NK-92 (cell line): ENCODE measurements around the gene RRAD.
"Not testable (repeated sequence)": the region's sequence is repeated elsewhere in the genome, so short reads cannot be mapped to it uniquely, and the experiment has no call there.

ENCODE experiments used
- DNase-seq: peaks from one replicate; lab custom pipeline; 2025; ENCODE audit not compliant: unreplicated experiment; lab: John Stamatoyannopoulos, UW

Gene RRAD, protein sequence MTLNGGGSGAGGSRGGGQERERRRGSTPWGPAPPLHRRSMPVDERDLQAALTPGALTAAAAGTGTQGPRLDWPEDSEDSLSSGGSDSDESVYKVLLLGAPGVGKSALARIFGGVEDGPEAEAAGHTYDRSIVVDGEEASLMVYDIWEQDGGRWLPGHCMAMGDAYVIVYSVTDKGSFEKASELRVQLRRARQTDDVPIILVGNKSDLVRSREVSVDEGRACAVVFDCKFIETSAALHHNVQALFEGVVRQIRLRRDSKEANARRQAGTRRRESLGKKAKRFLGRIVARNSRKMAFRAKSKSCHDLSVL

DNA sequence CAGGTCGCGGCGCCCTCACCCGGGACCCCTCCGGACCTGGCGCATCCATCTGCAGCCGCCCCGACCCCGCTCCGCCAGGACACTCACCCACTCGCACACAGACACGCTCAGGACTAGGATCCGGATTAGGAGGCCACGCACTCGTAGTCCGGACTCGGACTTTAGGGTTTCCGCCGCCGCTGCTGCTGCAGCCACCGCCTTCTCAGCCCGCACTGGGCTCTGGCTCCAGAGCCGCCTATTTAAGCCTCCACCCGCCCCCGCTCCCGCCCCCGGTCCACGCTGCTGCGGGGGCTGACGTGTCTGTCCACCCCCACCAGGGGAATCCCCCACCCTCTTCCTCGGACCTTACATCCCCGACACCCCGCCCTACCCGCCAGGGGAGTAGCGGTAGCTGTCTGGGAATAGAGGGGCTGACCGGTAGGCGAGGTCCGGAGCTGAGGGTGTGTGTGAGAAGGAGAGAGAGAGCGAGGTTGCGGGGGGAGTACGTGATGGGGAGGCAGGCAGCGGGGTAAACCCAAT is at the start of gene RRAD:
RRAD (minus strand) TSS at position 214 of the 519 bp plus-strand sequence. CDS start 356 bp downstream, outside the sequence.
- DNase-seq, result no peak

DNA sequence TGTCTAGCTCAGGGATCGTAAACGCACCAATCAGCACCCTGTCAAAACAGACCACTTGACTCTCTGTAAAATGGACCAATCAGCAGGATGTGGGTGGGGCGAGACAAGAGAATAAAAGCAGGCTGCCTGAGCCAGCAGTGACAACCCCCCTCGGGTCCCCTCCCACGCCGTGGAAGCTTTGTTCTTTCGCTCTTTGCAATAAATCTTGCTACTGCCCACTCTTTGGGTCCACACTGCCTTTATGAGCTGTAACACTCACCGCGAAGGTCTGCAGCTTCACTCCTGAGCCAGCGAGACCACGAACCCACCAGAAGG is 49.6 kb upstream of the RRAD start:
- not testable (repeated sequence) for DNase-seq

DNA sequence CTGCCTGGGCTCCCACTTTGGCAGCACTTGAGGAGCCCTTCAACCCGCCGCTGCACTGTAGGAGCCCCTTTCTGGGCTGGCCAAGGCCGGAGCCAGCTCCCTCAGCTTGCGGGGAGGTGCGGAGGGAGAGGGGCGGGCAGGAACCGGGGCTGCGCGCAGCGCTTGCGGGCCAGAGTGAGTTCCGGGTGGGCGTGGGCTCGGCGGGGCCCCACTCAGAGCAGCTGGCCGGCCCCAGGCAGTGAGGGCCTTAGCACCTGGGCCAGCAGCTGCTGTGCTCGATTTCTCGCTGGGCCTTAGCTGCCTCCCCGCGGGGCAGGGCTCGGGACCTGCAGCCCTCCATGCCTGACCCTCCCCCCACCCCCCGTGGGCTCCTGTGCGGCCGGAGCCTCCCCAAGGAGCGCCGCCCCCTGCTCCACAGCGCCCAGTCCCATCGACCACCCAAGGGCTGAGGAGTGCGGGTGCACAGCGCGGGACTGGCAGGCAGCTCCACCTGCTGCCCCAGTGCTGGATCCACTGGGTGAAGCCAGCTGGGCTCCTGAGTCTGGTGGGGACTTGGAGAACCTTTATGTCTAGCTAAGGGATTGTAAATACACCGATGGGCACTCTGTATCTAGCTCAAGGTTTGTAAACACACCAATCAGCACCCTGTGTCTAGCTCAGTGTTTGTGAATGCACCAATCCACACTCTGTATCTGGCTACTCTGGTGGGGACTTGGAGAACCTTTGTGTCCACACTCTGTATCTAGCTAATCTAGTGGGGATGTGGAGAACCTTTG is 49.0 kb upstream of the RRAD start:
- DNase-seq, result not testable (repeated sequence)

DNA sequence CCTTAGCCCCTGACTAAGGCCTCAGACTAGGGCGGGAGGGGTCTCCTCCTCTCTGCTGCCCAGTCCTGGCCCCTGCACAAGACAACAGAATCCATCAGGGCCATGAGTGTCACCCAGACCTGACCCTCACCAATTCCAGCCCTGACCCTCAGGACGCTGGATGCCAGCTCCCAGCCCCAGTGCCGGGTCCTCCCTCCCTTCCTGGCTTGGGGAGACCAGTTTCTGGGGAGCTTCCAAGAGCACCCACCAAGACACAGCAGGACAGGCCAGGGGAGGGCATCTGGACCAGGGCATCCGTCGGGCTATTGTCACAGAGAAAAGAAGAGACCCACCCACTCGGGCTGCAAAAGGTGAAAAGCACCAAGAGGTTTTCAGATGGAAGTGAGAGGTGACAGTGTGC is 48.4 kb upstream of the RRAD start:
- no peak for DNase-seq

DNA sequence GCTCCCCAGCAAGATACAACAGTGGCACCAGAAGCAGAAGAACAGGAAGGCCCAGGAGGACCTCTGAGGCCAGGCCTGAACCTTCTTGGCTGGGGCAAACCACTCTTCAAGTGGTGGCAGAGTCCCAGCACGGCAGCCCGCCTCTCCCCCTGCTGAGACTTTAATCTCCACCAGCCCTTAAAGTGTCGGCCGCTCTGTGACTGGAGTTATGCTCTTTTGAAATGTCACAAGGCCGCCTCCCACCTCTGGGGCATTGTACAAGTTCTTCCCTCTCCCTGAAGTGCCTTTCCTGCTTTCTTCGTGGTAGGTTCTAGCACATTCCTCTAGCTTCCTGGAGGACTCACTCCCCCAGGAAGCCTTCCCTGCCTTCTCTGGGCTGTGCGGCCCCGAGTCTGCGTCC is 47.6 kb upstream of the RRAD start:
- DNase-seq, result no peak

DNA sequence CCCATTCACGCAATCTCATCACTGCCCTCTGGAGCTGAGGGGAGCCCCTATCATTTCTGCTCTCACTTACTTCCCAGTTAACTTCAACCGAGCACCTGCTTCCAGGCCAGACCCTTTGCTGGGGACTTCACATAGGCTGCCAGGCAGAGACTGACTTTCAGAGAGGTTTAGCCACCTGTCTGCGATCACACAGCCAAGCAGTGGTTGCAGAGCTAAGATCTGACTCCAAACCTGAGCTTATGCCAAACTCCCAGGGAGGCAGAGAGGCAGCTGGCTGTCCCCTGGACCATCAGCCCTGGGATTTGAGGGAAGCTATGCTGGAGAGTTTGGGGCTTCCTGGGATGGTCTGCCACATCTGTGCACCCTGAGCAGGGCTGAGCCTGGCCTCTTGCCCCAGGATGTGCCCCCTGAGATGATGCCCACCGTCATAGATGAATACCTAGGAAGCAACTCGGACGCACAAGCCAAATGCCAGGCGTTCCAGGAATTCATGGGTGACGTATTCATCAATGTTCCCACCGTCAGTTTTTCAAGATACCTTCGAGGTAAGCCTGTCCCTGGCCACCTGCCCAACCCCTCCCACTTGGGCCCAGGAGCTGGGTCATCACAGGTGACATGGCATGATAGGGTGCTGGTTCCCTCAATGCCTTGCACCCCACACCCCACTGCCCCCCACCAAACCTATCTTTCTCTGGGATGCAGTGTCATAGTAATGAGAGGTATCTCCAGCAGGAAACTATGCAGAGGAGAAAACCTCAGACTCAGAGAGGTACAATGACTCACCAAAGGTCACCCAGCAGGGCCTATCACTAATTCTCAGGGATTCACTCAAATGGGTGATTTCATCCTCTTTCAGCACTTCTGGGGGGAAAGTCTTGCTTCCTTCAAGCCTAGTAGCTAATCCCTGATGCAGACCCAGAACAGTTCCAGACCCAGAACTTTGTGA is 45.7 kb upstream of the RRAD start:
- no peak for DNase-seq

DNA sequence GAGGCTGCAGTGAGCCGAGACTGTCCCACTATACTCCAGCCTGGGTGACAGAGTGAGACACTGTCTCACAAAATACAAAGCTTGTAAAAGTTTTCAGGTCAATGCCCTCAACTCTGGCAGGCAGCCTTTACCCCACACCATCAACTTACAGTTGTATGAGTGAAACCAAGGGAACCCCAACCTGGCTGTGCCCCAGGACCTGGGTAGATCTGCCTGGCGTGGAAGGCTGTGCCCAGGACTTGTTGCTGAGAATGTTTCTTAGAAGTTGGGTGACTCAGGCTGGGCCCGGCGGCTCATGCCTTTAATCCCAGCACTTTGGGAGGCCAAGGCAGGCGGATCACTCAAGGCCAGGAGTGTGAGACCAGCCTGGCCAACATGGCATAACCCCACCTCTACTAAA is 43.5 kb upstream of the RRAD start:
- DNase-seq, result no peak

DNA sequence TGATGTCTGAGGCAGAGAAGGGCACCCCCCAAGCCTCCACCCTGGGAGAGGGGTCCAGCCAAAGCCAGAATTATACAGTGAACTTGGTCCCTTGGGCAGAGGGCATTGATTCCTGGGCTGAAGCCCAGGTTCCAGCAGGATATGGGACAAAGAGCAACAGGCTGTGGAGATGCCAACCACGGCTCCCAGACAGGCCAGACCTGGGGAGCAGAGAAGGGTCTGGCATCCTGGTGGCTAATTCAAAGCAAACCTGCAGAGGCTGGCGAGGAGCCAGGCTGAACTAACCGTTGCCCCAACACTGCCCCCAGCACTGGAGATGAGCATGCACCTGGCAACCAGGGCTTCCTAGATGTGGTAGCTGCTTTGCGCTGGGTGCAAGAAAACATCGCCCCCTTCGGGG is 38.7 kb upstream of the RRAD start:
- DNase-seq, result no peak

DNA sequence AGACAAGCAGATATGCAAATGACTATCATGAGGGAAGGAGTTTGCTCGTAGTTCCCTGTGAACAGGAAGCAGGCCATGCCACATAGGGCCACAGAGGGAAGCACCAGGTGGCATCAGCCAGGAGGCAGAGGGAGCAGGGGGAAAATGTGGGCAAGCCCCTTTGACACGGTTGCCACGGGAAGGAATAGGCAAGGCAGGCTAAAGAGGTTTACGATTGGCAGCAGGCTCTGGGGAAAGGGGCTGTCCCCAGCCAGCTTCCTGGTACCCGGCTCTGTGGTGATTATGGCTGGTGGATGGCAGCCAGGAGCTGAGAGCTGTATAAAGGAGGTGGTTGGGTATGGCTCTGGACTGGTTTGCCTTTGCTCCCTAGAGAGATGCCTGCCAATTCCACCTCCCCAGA is 36.6 kb upstream of the RRAD start:
- DNase-seq, result no peak

DNA sequence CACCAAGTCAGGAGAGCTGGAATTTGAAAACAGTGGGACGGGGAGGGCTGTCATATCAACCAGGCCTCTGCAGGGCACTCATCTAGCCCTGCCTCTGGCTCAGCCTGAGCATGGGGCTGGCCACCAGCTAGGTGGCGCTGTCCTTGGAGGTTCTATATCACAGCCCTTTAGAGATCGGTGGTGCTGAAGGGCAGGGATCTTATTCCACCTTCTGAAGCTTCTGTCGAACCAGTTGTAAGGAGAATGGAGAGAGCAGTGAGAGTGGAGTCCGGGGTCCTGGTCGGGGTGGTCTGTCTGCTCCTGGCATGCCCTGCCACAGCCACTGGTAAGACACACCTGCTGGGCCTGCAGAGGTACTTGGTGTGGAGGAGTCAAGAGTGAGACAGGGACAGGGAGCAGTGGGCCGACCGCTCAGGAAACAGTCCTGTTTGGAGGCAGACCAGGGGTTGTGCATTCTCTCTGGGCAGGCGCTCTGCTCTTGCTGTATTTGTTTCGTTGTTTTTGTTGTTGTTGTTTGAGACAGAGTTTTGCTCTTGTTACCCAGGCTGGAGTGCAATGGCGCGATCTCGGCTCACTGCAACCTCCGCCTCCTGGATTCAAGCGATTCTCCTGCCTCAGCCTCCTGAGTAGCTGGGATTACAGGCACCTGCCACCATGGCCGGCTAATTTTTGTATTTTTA is 35.9 kb upstream of the RRAD start, which contains the start of gene CES3:
CES3 (plus strand) TSS at position 202 of the 680 bp plus-strand sequence; CDS start at position 244, 42 bp downstream.
- no peak for DNase-seq

DNA sequence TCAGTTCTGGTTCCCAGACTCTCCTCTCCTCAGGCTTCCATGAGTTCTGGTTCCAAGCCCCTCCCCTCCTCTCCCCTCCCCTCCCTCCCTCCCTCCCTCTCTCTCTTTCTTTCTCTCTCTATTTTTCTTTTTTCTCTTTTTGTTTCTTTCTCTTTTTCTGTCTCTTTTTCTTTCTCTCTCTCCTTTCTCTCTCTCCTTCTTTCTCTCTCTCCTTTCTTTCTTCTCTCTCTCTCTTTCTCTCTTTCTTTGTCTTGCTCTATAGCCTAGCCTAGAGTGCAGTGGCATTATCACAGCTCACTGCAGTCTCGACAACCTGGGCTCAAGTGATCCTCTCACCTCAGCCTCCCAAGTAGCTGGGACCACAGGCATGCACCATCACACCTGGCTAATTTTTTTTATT is 34.9 kb upstream of the RRAD start:
- no peak for DNase-seq

DNA sequence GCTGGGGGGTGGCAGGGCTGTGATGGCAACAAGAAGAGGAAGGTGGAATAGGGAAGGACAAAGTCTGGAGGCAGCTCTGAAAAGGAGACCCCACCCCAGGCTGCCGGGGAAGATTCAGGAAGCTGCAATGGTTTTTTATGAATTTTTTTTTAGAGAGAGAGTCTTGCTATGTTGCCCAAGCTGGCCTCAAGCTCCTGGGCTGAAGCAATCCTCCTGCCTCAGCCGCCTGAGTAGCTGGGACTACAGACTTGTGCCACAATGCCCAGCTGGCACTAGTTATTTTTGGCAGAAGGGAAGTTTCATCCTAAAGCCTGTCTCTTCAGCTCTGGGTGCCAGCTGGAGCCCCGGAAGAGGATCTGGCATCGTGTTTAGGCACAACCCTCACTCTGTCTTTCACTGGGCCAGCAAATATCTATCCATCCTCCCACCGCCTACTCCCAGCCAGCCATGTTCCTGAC is 34.4 kb upstream of the RRAD start:
- DNase-seq, result no peak

DNA sequence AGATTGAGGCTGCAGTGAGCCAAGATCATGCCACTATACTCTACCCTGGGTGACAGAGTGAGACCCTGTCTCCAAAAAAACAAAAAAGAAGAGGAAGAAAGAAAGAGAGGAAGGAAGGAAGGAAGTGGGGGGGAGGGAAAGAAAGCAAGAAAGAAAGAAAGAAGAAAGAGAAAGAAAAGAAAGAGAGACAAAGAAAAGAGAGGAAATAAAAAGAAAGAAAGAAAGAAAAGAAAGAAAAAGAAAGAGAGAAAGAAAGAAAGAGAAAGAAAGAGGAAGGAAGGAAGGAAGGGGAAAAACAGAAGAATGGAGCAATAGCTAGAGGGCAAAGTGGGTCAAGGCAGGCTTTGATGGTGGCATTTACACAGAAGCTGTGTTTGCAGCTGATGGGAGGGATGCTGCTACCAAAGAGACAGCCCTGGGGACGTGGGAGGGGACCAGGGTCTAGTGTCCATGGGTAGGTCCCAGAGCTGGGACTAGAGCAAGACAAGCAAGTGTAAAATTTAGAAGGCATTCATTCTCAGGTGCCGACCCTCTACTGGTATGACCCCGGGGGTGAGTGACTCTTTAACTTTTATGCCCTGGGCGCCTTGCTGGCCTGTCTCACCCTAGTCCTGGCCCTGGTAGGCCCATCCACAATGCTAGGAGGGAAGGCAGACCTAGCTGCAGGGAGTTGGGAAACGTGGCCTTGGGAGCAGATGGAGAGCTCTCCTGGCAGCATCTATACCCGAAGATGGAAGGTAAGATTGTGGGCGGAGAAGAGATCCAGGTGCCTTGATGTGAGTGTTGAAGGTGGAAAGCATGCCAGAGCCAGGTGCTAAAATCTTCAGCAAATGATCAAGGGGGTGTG is 33.7 kb upstream of the RRAD start:
- DNase-seq, result no peak

DNA sequence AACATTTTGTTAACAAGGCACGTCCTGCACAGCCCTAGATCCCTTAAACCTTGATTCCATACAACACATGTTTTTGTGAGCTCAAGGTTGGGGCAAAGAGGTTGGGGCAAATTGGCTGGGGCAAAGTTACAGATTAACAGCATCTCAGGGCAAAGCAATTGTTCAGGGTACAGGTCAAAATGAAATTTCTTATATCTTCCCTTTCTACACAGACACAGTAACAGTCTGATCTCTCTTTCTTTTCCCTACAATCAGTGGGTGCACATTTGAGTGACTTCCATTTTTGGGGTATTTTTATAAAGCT is 30.8 kb upstream of the RRAD start:
- not testable (repeated sequence) for DNase-seq

DNA sequence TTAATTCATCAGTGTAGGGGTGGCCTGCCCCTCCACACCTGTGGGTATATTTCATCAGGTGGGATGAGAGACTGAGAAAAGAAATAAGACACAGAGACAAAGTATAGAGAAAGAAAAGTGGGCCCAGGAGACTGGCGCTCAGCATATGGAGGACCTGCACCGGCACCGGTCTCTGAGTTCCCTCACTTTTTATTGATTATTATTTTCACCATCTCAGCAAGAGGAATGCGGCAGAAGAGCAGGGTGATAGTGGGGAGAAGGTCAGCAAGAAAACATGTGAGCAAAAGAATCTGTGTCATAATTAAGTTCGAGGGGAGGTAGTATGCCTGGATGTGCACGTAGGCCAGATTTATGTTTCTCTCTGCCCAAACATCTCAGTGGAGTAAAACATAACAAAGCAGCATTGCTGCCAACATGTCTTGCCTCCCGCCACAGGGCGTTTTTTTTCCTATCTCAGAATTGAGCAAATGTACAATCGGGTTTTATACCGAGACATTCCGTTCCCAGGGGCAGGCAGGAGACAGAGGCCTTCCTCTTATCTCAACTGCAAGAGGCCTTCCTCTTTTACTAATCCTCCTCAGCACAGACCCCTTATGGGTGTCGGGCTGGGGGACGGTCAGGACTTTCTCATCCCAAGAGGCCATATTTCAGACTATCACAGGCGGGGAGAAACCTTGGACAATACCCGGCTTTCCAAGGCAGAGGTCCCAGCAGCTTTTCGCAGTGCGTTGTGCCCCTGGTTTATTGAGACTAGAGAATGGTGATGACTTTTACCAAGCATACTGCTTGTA is 30.2 kb upstream of the RRAD start:
- DNase-seq, result not testable (repeated sequence)

DNA sequence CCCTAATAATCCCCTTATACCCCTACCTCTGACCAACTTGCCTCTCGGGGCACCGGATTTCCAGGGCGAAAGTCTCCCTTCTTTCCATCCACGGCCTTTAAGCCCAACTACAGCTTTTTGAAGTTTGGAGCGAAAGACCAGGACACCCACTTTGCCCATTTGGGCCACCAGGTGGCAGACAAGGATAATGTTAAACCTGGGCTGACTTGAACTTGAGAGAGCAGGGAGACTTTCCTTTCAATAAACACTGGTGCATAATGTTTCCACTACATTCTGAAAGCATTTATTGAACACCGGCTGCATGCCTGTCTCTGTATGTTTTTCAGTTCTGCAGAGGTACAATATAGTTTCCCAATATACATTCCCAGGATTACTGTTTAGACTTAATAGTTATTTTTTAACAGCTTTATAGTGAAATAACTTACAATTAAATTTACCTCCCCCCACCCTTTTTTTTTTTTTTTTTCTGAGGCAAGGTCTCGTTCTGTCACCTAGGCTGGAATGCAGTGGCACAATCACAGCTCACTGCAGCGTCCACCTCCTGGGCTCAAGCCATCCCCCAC is 28.8 kb upstream of the RRAD start:
- DNase-seq, result no peak

DNA sequence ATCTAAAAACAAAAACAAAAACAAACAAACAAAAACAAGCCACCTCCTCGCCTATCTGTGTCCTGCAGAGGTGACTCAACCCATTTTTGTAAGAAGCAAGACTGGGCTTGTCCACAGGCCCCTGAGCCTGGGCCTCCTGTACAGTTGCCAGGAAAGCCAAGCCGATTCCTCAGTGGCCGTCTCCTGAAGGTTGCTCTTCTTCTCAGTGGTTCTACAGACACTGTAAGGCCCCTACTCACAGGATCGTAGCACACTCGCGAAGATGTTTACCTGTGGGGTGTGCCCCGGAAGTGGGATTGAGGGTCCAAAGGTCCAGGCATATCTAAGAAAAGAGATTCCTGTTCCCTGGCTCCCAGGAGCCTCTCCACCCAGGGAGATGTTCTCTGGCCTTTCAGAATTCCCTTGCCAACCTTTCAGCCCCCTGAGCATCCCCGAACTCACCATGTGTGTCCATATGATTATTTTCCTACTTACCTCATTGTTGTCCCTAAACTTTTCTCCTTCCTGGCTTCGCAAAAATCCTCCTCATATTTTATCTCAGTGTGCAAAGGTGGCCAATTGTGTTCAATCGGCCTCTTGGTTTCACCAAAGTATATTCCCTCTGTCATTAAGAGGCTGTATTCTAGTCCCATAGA is 28.2 kb upstream of the RRAD start:
- DNase-seq, result no peak

DNA sequence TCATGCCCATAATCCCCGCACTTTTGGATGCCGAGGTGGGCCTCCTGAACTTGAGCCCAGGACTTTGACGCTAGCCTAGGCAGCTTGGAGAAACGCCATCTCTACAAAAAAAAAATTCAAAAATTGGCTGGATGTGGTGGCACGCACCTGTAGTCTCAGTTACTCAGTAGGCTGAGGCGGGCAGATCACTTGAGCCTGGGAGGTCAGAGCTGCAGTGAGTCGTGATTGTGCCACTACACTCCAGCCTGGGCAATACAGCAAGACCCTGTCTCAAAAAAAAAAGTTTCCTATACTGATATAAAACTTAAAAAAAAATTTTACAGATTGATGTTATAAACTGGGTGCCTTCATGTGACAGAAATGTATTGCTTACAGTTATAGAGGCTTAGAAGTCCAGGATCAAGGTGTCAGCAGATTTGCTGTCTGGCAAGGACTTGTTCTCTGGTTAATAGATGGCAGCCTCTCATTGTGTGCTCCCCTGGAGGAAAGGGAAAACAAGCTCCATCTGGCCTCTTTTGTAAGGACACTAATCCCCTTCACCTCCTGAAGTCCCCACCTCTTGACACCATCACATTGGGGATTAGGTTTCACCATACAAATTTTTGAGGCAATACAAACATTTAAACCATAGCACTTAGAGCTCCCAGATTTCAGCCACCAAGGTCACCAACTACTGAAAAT is 27.2 kb upstream of the RRAD start:
- DNase-seq, result no peak
